Ascending aorta (tissue), 2 donors: ENCODE measurements around the gene NSG1. TPM values are rescaled to one million over a fixed set of nuclear protein-coding genes. Genes with fewer than 3 reads are reported as not detected.

Source experiments
- DNase-seq, 2 donors: peaks; one replicate each; pipeline ENCODE4 v3.0.0-alpha.2; 2019; ENCODE audit warnings: low spot score in 2 of 2
- H3K27ac ChIP-seq, 2 donors: fragments of 200-600 bp; sonication (generic); one replicate each; pipeline ENCODE4 v1.5.1; 2016 to 2017; ENCODE audit warnings: mild to moderate bottlenecking in 1 of 2
- H3K27me3 ChIP-seq: fragments of 200-600 bp; sonication (generic); one replicate; pipeline ENCODE4 v1.5.1; 2017
- H3K36me3 ChIP-seq, 2 donors: fragments of 200-600 bp; sonication (generic); one replicate each; pipeline ENCODE4 v1.5.1; 2016
- H3K4me1 ChIP-seq, 2 donors: fragments of 200-600 bp; sonication (generic); one replicate each; pipeline ENCODE4 v1.5.1; 2016 to 2017; ENCODE audit warnings: mild to moderate bottlenecking in 1 of 2
- H3K4me3 ChIP-seq, 2 donors: fragments of 200-600 bp; sonication (generic); one replicate each; pipeline ENCODE4 v1.5.1; 2016 to 2017; ENCODE audit warnings: mild to moderate bottlenecking in 1 of 2
- H3K9me3 ChIP-seq, 2 donors: fragments of 200-600 bp; sonication (generic); one replicate each; pipeline ENCODE4 v1.5.1; 2016
- CTCF ChIP-seq, 3 experiments: fragments of 200-600 bp in 2 of 3; fragments of 450-650 bp in 1 of 3; sonication (generic) in 2 of 3; IDR thresholded peaks; one replicate each; pipeline ENCODE4 v1.5.1; 2016 to 2019; ENCODE audit warnings: antibody characterized with exemption in 3 of 3, mild to moderate bottlenecking in 1 of 3, moderate library complexity in 1 of 3
- intact Hi-C: fragments of 100-400 bp; cut with DNase I; formaldehyde crosslinking; loops from one replicate; pipeline ENCODE4 v1.15.1; 2023
- total RNA-seq: library from RNA; depleted of rRNA; stranded (reverse); fragments of >200 nt; gene quantifications from one replicate; pipeline ENCODE4 v1.1.0, GENCODE V29; 2016

Gene NSG1
- total RNA-seq, 1 donor from 2014 or later: not detected

- H3K27me3 ChIP-seq: peaks cover 9% of the 10 kb centered on the region
- TF ChIP-seq CTCF (IDR thresholded peaks at IDR 0.05): no peak
- DNase-seq: no peak
Observed at GRCh38 chr4:4390515-4391240, 3.8 kb downstream of the NSG1 start.

DNA sequence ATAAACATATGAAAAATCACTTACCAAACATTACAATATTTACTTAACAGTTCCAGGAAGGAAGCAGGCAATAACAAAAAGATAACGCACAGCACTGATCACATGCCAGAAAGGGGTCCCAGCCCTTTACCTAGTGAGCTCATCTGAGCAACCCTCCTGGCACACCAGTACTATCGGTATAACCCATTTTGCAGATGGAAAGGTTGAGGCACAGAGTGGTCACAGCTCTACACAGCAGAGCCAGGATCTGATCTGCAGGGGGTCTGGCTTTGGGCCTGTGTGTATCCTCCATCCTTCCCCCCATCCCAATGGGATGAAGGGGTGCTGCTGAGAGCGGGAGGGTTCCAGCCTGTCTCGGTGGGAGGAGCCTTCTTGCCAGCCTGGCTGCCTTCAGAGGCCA, 5.0 kb downstream of the NSG1 start:
- Histone ChIP-seq H3K4me3 (no peak overlapping the region), H3K4me1 (peaks cover 4 to 8% of the 10 kb centered on the region in 2 donors), H3K36me3 (no peaks in the 10 kb centered on the region), H3K27me3 (peaks cover 5% of the 10 kb centered on the region), H3K9me3 (no peaks in the 10 kb centered on the region), H3K27ac (no peak overlapping the region)
- intact Hi-C loops: no loop called here
- DNase-seq: no peak
- TF ChIP-seq CTCF (IDR thresholded peaks at IDR 0.05): no peak

More at GRCh38 chr4:4390515-4391240, 3.8 kb downstream of the NSG1 start:
- H3K36me3 ChIP-seq: no peaks in the 10 kb centered on the region
- intact Hi-C loops: no loop called here
- H3K27ac ChIP-seq: no peak overlapping the region
- peaks cover 4 to 8% of the 10 kb centered on the region in 2 donors for H3K4me1 ChIP-seq
- no peak overlapping the region for H3K4me3 ChIP-seq
- no peaks in the 10 kb centered on the region for H3K9me3 ChIP-seq

- DNase-seq: no peak
- Histone ChIP-seq H3K9me3 (no peaks in the 10 kb centered on the region), H3K4me1 (peaks cover 0 to 4% of the 10 kb centered on the region in 2 donors), H3K27ac (no peak overlapping the region), H3K4me3 (no peak overlapping the region), H3K36me3 (no peaks in the 10 kb centered on the region), H3K27me3 (no peaks in the 10 kb centered on the region)
- intact Hi-C loops: no loop called here
- TF ChIP-seq CTCF (IDR thresholded peaks at IDR 0.05): no peak
Observed at GRCh38 chr4:4392501-4393183, 5.7 kb downstream of the NSG1 start.

DNA sequence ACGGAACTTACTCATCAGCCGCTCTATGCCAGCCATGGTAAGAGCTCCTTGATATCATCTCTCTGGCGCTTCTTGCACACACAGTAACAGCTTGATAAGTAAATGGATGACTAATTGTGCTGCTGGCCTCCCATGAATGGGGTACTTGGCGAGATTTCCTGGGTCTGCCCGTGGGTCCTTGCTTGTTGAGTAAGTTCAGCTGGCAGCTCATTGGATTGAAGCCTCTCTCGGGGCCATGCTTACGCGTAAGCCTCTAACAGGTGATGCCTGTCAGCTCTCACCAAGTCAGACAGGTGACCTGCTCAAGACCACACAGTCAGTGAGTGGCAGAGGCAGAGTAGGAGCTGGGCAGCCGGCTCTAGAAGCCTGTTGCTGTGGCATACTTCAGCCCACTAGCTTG, 7.7 kb downstream of the NSG1 start:
- no peaks in the 10 kb centered on the region for H3K27me3 ChIP-seq
- intact Hi-C loops: no loop called here
- H3K4me3 ChIP-seq: no peak overlapping the region
- no peaks in the 10 kb centered on the region for H3K9me3 ChIP-seq
- DNase-seq: no peak
- TF ChIP-seq CTCF (IDR thresholded peaks at IDR 0.05): no peak
- H3K4me1 ChIP-seq: no peaks in the 10 kb centered on the region
- H3K36me3 ChIP-seq: no peaks in the 10 kb centered on the region
- H3K27ac ChIP-seq: no peak overlapping the region

DNA sequence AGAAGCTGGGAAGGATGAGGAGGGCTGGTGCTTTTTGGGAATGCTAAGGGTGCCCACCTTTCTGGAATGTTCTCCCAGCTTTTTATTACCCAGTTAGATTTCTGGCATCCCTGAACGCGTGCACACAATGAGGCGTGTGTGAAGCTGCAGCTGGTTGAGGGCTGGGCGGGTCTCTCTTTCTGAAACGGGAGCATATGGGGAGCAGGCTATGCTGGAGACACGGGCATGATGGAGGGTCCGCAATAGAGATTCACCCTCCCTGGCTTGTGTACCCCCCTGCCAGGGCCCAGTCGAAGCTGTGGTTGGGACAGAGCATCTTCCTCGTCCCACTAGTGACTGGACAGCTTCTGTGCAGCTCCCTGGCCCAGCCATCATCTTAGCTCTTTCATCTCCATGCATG, 8.5 kb downstream of the NSG1 start:
- DNase-seq: no peak
- Histone ChIP-seq H3K36me3 (no peaks in the 10 kb centered on the region), H3K9me3 (no peaks in the 10 kb centered on the region), H3K27me3 (no peaks in the 10 kb centered on the region), H3K4me1 (no peaks in the 10 kb centered on the region), H3K4me3 (no peak overlapping the region), H3K27ac (no peak overlapping the region)
- no peak for TF ChIP-seq CTCF (IDR thresholded peaks at IDR 0.05)
- intact Hi-C loops: no loop called here
